Skin of body (tissue), 2 donors: ENCODE measurements around the gene PRLHR. TPM values are rescaled to one million over a fixed set of nuclear protein-coding genes. Genes with fewer than 3 reads are reported as not detected.
A peak's percentile ranks its signal among the peaks of the same experiment; 100 is the strongest.
"Not testable (repeated sequence)": the region's sequence is repeated elsewhere in the genome, so short reads cannot be mapped to it uniquely, and the experiment has no call there.

ENCODE experiments used
- DNase-seq: peaks from one replicate; lab custom pipeline; 2025; lab: John Stamatoyannopoulos, UW
- total RNA-seq: library from RNA; depleted of rRNA; stranded (reverse); fragments of >200 nt; gene quantifications from one replicate; pipeline ENCODE4 v1.2.3, GENCODE V29; 2014

PRLHR gene
- under 0.01 TPM for total RNA-seq

GRCh38 chr10:118595598-118596425 lies at the start of gene PRLHR:
Gene PRLHR (minus strand): TSS chr10:118595648. CDS start chr10:118595244, 404 bp downstream.
- no peak for DNase-seq

GRCh38 chr10:118642228-118642627 lies 46.8 kb upstream of the PRLHR start:
- DNase-seq, result no peak

- DNase-seq, result no peak
These were observed 43.2 kb upstream of the PRLHR start for GRCh38 chr10:118638680-118639079.

DNA sequence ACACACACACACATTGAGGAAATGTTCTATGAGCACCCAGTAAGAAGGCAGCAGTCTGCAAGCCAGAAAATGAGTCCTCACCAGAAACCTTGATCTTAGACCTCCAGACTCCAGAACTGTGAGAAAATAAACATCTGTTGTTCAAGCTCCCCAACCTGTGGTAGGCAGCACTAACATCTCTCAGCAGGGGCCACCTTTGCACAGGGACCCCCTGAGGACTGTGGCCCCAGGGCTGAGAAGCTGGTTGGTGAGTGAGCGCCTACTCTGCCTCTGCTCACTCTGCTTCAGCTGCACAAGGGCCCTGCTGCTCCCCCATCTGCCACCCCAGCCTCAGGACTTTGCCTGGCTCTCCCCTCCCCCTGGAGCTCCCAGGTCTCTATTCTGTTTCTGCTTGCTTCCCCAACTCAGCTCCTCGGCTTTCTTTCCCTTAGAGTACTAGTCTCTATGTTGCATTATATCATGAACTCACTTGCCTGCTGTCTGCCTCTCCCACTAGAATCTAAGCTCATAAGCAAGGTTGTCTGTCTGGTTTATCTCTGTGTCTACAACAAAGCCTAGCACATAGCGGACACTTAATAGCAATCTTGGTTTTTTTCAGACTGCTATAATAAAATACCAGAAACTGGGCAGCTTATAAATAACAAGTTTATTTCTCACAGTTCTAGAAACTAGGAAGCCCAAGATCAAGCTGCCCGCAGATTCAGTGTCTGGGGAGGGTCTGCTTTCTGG lies 40.4 kb upstream of the PRLHR start:
- DNase-seq, result no peak

DNA sequence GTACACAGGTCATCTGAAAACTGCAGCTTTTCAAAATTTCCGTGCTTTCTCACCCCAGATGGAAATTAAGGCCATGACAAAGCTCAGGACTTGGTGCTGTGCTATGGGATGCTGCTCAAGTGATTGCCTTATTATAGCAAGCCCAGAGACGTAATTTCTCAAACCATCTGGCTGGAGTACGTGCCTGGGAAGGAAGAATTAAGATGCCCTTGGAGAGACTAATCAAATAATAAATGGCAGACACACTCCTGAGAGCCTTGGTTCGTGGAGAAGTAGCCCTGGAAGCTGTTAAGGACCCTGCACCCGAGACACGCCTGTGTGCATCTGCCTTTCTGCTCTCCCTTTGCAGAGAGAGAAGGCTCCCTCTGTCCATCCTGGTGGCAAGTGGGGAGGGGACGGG lies 38.3 kb upstream of the PRLHR start:
- DNase-seq, result no peak

GRCh38 chr10:118629211-118629610 lies 33.8 kb upstream of the PRLHR start:
- peak; percentile 25 for DNase-seq

DNA sequence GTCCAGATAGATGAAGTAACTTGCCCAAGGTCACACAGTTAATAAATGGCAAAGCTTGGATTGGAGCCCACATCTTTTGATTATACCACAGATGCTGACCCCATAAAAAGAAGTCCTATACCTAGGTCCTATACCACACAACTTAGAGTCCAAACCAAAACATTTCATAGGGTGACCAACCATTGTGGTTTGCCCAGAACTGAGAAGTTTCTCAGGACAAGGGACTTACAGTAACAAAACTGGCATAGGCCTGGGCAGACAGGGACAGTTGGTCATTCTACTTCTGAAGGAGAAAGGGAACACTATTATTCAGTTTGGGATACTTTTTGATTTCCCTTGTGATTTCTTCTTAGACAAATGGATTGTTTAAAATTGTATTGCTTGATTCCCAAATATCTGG lies 32.9 kb upstream of the PRLHR start:
- no peak for DNase-seq

GRCh38 chr10:118626953-118627352 lies 31.5 kb upstream of the PRLHR start:
- DNase-seq, result no peak

- DNase-seq, result no peak
These were observed 30.1 kb upstream of the PRLHR start for GRCh38 chr10:118625504-118625903.

DNA sequence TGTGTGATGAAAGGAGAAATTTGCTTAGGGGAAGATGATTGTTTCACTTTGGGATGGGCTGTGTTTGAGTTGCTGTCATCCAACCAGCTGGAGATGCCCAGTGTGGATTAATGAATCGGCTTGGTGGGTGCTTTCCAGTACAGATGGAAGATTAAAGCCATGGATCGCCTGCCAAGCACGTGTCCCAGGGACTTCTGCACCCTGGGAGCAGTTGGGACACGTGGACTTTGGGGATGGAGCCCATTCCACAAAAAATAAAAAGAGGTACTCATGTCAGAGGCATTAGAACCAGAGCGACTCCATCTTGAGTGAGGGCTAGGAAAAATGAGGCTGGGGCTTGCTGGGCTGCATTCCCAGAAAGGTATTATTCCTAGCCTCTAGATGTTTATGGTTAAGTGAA lies 29.3 kb upstream of the PRLHR start:
- no peak for DNase-seq

- no peak for DNase-seq
These were observed 26.0 kb upstream of the PRLHR start for GRCh38 chr10:118621304-118621942.

- DNase-seq, result not testable (repeated sequence)
These were observed 18.4 kb upstream of the PRLHR start for GRCh38 chr10:118613863-118614262.

DNA sequence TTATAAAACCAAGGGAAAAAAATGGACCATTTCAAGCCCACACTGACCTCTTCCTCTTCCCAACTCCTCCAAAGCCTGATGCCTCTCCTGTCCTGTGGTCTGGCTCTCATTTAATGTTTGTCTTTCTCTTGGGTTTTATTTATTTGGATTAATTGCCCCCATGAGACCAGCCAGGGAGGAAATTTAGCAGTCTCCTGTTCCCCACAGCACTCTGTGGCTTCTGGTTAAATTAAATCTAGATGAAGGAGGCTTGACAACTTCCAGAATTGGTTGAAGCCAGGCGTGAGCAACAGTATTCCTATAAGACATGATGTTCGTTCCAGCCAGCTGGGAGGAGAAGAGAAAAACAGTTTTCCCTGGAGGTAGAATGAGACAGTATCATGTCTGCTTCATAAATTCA lies 15.1 kb upstream of the PRLHR start:
- no peak for DNase-seq

DNA sequence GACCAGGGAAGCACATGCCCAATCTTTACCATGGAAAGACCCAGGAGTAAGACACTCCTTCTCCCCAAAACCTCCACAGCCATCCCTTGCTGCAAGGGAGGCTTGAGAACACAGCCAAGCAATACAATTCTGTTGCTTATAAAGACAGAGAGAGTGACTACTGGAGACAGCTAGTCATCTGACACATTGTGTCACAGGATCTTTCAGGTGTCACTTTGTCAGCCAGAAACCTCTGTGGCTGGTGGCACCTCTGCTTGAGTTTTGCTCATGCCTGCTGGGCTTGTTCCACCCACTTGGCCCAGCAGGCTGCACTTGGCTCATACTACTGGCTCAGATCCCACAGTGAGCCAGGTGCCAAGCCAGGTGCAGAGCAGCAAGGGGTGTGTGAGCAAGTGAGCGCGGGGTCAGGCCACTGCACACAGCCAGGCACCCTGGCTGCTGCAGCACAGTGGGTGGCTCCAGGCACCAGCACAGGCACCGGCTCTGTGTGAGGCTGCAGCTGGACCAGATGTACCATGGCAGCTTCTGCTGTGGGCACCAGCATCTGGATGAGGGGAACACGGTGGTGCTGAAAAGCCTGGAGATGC lies 12.4 kb upstream of the PRLHR start:
- no peak for DNase-seq

GRCh38 chr10:118605694-118606093 lies 10.2 kb upstream of the PRLHR start:
- DNase-seq, result no peak

GRCh38 chr10:118596426-118597124 lies 1.1 kb upstream of the PRLHR start:
- DNase-seq, result no peak

DNA sequence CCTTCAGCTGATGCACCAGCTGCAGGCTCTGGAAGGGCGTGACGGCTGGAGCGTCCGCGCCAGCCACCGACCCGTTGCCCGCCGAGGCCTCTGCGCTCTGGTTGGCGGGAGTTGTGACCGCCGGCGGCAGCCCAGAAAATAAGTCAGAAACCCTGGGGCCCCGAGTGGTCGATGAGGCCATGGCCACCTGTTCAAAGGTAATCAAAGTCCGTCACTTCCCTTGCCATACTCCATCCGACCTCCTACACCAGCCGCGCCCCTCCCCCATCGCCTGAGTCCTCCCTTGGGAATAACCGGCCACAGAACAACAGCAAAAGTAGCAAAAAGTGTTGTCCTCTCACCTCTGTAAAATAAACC lies 406 bp downstream of the PRLHR start:
- no peak for DNase-seq

DNA sequence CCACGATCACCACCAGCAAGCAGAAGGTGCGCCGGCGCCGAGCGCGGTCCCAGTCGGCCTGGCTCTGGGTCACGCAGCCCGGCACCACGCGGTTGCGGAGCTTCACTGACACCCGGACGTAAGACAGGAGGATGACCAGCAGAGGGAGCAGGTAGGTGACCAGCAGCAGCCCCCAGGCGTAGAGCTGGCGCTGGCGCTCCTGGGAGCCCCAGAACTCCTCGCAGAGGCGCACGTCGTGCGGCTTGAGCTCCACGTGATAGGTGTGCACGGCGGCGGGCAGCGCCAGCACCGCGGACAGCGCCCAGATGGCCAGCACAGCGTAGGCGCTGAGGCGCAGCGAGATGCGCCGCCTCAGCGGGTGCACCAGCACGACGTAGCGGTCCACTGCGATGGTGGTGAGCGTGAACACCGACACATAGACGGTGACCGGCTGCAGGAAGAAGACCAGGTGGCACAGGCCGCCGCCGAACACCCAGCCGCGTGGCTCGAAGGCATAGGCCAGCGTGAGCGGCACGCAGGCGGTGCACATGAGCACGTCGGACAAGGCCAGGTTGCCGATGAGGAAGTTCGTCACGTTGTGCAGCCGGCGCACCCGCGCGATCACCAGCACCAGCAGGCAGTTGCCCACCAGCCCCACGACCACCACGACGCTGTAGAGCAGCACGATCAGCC lies 920 bp downstream of the PRLHR start:
- no peak for DNase-seq

- DNase-seq, result no peak
These were observed 2.6 kb downstream of the PRLHR start for GRCh38 chr10:118592675-118593330.

DNA sequence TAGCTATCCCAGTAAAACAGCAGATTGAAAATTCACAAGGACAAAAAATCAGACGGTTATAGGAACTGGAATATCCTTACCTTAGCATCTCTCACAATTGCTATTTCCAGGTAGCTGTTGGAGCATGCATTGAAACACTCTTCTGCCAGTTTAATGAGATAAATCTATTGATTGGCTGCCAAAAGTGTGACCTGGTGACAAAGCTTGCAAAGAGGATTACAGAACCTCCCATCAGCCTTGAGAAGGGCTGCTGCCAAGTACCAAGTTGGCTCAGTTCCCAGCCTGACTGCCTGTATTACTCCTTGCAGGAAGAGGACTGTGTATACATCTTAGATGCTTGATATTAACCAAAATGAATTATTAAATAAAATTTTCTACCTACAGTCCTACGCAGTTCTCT lies 5.1 kb downstream of the PRLHR start:
- DNase-seq, result no peak
